Lower leg skin (tissue), 3 donors: ENCODE measurements around the gene LGALS9.

ENCODE experiments used
- CTCF ChIP-seq, 3 donors: fragments of 450-650 bp; IDR thresholded peaks; one replicate each; pipeline ENCODE4 v1.5.1; 2016; ENCODE audit warnings: antibody characterized with exemption in 3 of 3, mild to moderate bottlenecking in 3 of 3, moderate library complexity in 2 of 3
- POLR2A ChIP-seq, 2 donors: fragments of 450-650 bp; IDR thresholded peaks; one replicate each; pipeline ENCODE4 v1.6.1; 2016 to 2017; ENCODE audit warnings: antibody characterized with exemption in 2 of 2, mild to moderate bottlenecking in 1 of 2, moderate library complexity in 1 of 2

- TF ChIP-seq CTCF (IDR thresholded peaks at IDR 0.05) = no peak
- no peak for TF ChIP-seq POLR2A (IDR thresholded peaks at IDR 0.05)
Observed at GRCh38 chr17:27621536-27621935, 9.5 kb upstream of the LGALS9 start.
